ENCODE measurements around the gene TPRN. TPM values are rescaled to one million over a fixed set of nuclear protein-coding genes. Genes with fewer than 3 reads are reported as not detected.

TPRN gene
- total RNA-seq, 3 donors from 2014 or later = 73.8 to 170 (median 122) TPM

- peaks cover 4% of the 10 kb centered on the region for H3K36me3 ChIP-seq (ENCODE audit: low read depth)
Observed at GRCh38 chr9:137236238-137236935, 35.8 kb upstream of the TPRN start.

GRCh38 chr9:137235424-137236237 is 35.1 kb upstream of the TPRN start:
- intact Hi-C loops (cut with DNase I, micrococcal nuclease) = loop anchor here (5.0 kb wide), 1 partner anchor 118 kb away; no protein-coding TSS in a partner anchor
- DNase-seq (peak in 1 of 3 donors; percentile 19), ATAC-seq (no peak)
- Histone ChIP-seq H3K36me3 (ENCODE audit: low read depth) (no peaks in the 10 kb centered on the region), H3K9me3 (no peaks in the 10 kb centered on the region), H3K4me1 (ENCODE audit: low read depth) (peaks cover 41% of the 10 kb centered on the region), H3K4me3 (no peak overlapping the region)
- TF ChIP-seq CTCF (IDR thresholded peaks at IDR 0.05) = no peak

More at GRCh38 chr9:137236238-137236935, 35.8 kb upstream of the TPRN start:
- peaks cover 46% of the 10 kb centered on the region for H3K4me1 ChIP-seq (ENCODE audit: low read depth)
- no peak overlapping the region for H3K4me3 ChIP-seq
- peak; percentile 99 for TF ChIP-seq CTCF (IDR thresholded peaks at IDR 0.05)
- no peaks in the 10 kb centered on the region for H3K9me3 ChIP-seq
- ATAC-seq (peak; percentile 51), DNase-seq (peak; percentile 92 to 96 (median 93))
- intact Hi-C loops (cut with DNase I, micrococcal nuclease) = loop anchor here (5.0 kb wide), 1 partner anchor 119 kb away; no protein-coding TSS in a partner anchor

- H3K36me3 ChIP-seq (ENCODE audit: low read depth) = no peaks in the 10 kb centered on the region
- no peak for DNase-seq
- no peak for ATAC-seq
- intact Hi-C loops (cut with DNase I, micrococcal nuclease) = loop anchor here (5.0 kb wide), 1 partner anchor 118 kb away; no protein-coding TSS in a partner anchor
- no peaks in the 10 kb centered on the region for H3K9me3 ChIP-seq
- no peak overlapping the region for H3K4me3 ChIP-seq
- no peak for TF ChIP-seq CTCF (IDR thresholded peaks at IDR 0.05)
- H3K4me1 ChIP-seq (ENCODE audit: low read depth) = peaks cover 43% of the 10 kb centered on the region
Observed at GRCh38 chr9:137234758-137235423, 34.4 kb upstream of the TPRN start.

DNA sequence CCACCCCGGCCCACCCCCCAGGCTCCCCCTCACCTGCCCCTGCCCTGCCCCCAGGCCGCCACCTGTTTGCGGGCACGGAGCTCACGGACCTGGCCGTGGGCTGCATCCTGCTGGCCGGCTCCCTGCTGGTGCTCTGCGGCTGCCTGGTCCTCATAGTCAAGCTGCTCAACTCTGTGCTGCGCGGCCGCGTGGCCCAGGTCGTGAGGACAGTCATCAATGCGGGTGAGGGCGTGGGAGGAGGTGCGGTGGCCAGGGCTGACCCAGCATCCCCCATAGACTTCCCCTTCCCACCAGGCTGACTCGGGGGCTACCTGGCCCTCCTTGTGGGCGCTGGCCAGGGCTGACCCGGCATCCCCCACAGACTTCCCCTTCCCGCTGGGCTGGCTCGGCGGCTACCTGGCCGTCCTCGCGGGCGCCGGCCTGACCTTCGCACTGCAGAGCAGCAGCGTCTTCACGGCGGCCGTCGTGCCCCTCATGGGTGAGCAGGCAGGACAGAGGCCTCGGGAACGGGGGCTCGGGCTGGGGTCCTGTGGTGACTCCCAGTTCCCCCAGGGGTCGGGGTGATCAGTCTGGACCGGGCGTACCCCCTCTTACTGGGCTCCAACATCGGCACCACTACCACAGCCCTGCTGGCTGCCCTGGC is 33.6 kb upstream of the TPRN start:
- Histone ChIP-seq H3K4me3 (no peak overlapping the region), H3K4me1 (ENCODE audit: low read depth) (peaks cover 37% of the 10 kb centered on the region), H3K36me3 (ENCODE audit: low read depth) (no peaks in the 10 kb centered on the region), H3K9me3 (no peaks in the 10 kb centered on the region)
- intact Hi-C loops (cut with DNase I, micrococcal nuclease) = no loop called here
- DNase-seq = no peak
- no peak for TF ChIP-seq CTCF (IDR thresholded peaks at IDR 0.05)
- ATAC-seq = no peak
